NCI-H2227 (cell line): ENCODE measurements around the gene ADCY2.

Experiments
- DNase-seq: peaks from one replicate; lab custom pipeline; 2025; ENCODE audit not compliant: unreplicated experiment; lab: John Stamatoyannopoulos, UW

Gene ADCY2

DNA sequence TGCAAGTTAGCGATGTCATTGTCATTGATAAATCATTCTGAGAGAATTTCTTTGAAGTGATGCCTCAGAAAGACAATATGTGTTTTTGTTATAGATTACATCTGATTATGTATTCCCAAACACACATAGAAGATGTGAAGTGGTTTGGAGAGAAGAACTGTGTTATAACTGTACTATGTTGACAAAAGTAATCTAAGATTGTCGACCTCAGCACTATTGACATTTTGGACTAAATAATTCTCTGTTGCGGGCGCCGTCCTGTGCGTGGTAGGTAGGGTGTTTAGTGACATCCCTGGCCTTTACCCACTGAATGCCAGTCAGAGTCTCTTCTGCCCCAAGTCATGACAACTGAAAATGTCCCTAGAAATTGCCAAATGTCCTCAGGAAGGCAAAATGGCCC lies 377.2 kb downstream of the ADCY2 start:
- DNase-seq = no peak

DNA sequence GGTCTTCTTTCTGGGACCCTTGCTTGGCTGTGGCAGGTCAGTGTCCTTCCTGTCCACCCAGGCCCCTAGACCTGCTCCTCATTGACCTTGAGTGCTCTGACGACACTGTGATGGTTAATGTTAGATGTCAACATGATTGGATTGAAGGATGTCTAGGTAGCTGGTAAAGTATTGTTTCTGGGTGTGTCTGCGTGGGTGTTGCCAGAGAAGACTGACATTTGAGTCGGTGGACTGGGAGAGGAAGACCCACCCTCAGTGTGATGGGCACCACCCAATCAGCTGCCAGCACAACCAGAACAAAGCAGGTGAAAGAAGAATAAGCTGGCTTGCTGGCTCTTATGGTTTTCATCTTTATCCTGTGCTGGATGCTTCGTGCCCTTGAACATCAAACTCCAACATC lies 380.5 kb downstream of the ADCY2 start:
- DNase-seq = no peak

DNA sequence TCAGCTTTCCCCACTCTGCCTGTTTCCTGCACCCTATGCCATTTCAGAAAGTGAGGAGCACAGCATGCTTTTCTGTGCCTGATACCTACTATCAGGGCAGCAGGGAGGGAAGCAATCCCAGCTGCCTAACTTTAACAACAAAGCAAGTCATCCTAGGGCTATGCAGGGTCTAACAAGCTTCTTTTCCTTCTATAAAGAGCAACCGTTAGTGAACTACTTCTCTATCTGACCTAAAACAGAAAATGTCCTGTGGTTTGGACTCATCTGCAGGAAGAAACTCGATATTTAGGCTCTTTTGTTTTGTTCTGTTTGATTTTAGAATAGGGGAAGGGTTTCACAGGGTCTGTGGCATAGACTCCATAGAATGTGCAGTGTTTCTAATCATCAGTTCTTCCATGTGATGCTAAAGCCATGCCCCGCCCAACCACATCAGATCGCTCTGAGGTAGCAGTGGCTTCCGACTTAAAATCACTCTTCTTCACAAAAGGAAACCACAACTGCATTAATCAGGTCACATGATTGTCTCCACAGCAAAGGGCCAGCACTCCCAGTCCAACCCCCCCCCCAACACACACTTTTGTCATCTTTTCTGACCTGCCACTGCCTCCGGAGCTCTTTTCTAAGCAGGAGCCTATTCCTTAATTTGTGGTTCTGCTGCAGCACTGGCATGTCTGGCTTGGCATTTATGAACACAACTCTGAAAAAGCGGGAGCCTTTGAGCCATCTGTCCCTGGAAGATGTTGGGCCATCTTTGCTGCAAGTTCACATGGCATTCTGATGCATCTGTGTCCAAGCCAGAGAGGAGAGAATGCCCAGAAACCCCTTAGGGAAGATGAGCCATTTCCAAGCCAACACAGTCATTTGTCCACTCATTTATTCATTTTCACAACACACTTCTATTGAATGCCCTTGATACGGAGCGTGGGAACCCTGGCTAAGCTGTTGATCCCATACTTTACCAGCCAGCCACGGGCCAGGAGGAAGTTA lies 383.4 kb downstream of the ADCY2 start:
- no peak for DNase-seq

DNA sequence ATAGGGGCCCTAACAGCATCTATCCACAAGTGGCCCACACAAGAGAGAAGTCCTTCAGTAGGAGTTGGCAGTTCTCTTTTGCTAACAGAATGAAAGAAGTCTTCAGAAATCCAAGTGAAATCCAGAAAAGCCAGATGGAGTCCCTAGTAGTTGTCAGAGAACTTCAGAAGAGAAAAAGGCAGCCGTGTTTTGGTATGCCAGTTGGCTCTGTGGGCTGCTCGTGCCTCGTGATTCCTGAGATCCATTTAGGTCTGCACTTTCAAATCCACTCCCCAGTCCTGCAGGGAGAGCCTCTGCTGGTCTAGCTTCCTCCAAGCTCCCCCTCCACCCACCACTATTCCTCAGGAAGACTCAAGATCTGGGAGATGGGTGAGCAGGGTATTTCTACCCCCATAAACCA lies 386.0 kb downstream of the ADCY2 start:
- no peak for DNase-seq

DNA sequence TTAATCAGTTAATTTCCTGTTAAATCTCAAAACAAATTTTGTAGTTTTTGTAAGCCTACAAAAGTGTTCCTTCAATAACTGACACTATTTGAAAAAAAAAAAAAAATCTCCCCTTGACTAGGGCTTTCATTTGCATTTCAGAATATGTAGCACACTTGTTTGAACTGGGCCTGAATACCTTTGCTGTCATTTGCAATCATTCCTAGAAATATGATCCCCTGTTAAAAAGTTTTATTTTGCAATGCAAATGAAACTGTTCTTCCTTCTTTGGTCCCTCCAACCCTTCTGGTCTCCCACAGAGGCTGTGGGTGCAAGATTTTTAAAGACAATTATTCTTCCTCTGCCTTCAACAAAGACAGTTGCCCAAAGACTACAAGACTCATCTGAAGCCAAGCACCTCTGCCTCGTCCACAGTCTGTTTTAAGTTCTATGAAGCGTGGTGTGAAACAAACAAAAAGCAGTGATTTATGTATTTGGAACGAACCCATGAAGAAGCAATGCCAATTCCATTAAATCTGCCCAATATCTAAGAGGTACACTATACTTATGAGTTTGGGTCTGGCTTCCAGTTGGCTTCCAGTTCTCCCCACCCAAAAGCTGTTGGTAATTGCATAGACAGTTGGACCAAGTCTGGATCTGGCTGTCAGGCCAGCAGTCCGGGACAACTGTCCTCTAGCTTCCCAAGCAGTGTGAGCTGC lies 388.9 kb downstream of the ADCY2 start:
- no peak for DNase-seq

DNA sequence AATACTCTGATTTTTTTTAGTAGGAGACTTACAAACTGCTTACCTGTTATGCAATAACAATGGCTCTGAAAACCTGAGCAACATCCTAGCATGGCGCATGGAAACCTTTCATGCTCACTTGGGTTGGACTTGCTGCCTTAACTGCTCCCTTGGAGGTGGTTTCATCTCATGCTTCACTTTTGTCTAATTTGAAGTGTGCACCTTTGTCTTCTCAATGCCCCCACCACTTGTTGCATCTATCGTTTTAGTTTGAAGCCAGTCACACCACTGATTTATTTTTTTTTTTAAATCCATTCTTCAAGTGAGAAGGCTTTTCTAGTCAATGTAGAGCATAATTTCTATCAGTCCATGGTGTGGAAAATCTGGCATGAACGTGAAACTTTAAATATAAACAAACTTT lies 391.8 kb downstream of the ADCY2 start:
- DNase-seq = no peak

DNA sequence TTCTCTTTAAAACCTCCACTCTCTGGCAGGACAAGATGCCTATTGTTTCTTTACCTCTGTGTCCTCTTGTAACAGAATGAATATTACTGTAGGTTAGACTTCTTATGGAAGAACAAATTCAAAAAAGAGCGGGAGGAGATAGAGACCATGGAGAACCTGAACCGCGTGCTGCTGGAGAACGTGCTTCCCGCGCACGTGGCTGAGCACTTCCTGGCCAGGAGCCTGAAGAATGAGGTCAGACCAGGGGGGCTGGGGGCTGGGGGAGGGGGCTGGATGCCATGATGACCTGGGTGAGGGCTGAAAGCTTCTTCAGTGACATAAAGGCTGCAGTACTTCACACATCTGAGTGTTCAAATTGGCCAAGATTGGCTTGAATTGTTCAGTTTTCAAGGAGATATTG lies 393.6 kb downstream of the ADCY2 start:
- no peak for DNase-seq

DNA sequence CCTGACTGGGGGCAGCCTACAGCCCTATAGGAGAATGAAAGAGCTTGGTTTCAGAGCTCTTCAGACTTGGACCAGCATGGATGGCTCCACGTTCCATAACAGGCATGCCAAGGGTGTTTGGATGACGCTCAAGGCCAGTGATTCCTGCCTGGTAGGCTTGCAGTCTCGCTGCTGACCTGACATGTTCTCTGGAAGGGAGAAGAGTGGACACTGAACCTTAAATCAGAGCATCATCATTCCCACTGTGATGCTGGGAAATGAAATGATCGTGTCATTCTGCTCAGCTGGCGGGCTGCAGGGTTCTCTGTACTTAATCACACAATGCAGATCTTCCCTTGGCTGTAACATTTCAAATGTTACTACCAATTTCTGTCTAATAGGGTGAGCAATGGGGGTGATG lies 398.0 kb downstream of the ADCY2 start:
- DNase-seq = no peak

DNA sequence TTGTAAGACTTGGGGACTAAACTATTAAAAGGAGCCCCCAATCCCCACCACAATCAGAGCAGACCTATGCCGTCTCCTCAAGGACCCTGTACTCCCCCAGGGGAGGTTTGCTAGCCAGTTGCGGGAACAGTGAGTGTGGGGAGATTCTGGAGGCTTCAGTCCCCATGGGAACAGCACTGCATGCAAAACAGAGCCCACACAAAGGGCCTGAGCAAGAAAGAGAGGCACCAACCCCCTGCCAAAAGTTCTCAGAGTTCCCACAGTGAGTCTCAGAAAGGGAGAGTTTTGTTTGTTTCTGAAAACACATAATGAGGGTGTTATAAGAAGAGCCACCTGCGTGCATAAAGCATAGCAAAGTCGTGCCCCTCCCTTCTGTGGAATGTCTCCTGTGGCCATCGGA lies 398.4 kb downstream of the ADCY2 start:
- DNase-seq = no peak

DNA sequence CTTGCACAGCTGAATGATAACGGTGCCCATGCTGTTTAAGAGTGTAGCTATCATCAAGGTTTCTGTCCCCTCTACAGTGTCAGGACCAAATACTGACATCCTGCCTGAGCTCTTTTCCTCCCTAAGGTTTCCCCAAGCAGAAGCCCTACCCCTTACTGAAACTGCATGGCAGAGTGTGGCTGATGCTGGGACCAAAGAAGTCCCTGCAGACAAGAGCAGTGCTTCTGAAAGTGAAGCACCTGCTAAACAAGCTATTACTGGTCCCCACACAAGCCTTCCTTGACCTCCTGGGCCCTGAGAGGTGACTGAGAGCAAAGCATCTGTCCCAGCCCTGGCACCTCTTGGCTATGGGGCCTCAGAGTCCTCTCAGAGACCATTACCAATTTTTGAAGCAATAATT lies 398.9 kb downstream of the ADCY2 start:
- DNase-seq = no peak

DNA sequence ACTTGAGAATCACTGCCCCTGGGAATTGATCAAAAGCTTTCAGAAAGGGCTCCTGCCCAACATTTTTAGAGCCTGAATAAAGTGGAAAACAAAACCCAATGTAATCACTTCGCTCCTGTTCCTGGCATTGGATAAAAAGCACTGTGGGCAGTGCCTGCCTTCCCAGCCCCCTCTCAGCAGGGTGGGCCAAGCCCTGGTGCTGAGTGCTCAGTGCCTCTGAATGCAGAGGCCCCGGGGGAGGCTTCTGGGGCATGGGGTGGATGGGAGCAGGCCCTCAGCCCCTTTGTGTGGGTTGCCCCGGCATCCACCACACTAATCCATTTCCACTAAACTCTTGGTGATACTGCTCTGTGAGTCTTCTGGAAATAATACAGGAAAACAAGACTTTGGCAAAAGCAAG lies 399.4 kb downstream of the ADCY2 start:
- no peak for DNase-seq

DNA sequence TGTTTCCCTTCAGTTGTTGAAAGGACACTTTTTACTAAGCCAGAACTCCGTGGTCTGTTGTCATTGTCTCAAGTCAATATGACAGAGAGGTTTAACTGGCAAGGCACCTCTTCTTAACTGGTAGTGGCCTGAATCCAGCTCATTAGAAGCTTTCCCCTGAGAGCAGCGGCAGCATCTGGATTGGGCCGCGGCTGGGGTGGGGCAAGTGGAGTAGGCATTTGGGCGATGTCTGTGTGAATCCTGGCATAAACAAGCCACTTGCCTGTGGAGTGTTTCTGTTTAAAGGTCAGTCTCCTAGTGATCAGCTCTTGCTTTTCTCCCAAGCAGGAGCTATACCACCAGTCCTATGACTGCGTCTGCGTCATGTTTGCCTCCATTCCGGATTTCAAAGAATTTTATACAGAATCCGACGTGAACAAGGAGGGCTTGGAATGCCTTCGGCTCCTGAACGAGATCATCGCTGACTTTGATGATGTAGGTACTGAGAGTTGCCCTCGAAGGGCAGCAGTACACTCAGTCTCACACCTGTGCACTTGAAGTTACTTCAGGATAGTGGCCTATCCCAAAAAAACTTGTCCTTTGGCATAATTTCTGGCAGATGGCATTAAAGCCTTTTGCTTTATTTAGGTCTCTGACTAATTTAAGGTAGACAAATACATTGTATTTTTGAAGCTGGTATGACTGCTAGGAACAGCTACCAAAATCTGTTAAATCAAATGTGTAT lies 406.1 kb downstream of the ADCY2 start:
- DNase-seq = no peak

DNA sequence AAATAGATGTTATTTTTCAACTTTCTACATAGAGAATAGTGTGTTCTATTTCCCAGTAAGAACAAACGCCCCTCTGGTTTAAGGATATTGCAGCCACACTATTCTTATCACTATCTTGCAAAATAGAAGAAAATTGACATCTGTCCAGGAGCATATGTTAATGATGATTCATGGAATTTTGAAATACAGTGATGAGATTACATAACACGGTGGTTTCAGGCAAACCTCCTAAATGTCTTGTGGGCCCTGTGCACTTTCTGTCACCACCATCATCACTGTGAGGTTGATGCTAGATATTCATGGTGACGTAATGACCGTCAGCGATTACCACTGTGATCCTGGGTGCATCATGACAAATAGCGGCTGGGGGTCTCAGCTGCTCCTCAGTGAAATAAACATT lies 406.9 kb downstream of the ADCY2 start:
- DNase-seq = no peak

DNA sequence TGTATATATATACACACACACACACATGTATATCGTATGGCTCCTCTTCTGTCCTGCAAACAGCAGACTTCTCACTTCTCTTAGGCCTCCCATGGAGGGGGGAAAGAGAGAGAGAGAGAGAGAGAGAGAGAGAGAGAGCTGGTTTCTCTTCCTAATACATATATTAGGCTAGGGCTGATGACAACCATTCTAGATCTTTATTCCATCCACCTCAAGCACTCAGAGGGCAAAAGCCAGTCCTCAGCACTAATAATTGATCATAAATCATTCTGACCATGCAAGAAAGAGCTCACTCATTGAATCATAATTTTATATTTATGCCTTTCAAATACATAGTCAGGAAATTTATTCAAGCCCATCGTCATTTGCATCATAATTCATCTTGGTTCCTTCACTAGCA lies 408.0 kb downstream of the ADCY2 start:
- no peak for DNase-seq

DNA sequence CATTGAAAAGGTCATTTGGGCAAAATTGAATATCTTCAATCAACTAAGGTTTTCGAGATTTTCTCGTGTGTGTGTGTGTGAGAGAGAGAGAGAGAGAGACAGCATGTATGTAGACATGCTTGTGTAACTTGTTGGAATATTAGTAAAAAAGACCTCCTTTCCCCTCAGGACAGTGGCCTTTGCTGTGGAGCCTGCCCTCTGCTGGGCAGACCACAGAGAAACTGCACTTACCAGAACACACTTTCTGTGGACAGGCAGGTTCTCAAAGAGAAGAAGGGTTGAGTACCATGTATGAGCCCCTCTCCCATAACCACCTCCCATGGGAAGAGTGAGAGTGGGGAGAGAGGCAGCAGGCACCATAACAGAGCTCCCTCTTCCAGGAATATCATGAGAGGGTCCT lies 409.4 kb downstream of the ADCY2 start:
- no peak for DNase-seq

DNA sequence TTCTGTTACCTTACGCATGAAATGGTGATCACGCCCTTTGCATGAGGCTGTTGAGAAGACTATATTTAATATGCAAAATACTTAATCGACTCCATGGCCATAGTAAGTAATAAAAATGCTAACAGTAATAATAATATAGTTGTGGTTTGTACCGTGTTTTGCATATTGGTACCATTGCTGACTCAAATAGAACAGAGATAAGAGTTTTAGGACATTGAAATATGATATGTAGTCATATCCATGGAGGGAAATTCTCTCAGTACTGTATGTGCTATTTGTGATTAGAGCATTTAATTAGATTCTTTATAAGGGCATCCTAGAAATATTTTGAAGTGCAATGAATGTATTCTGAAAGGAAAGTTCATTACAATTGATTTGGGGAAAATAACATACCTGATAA lies 413.1 kb downstream of the ADCY2 start:
- no peak for DNase-seq

DNA sequence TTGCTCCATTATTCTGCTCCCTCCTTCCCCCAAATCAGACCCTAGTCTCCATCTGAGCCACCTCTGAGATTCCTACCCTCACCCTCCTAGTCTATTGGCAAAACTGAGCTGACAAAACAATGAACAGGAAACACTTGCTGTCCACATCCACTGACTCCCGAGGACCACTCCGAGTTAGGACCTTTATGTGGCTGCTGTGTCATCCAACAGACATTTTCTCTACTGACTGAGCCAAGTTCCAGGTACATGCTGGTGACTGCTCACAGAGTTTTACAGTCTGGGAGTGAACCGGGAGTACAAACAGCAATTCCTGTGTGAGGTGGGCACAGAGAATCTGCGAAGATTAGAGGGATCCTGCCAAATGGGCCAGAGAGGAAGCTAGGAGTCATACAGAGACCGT lies 415.8 kb downstream of the ADCY2 start:
- DNase-seq = no peak

DNA sequence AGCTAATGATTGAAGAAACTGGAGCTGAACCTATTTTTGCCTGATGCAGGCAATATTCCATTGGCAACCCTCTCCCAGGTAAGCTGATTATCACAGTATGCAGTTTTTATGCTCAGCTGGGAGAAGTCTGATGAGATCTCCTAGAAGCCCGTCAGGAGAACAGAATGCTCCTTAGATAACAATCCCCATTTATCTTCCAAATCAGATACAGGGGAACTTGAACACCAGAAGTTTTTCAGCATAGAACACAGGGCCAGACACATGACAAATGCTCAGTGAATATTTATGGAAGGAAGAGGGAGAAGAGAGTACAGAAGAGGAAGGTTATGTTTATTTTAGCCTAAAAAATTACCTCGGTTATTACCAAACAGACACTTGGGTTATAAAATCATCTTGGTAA lies 417.1 kb downstream of the ADCY2 start:
- no peak for DNase-seq

DNA sequence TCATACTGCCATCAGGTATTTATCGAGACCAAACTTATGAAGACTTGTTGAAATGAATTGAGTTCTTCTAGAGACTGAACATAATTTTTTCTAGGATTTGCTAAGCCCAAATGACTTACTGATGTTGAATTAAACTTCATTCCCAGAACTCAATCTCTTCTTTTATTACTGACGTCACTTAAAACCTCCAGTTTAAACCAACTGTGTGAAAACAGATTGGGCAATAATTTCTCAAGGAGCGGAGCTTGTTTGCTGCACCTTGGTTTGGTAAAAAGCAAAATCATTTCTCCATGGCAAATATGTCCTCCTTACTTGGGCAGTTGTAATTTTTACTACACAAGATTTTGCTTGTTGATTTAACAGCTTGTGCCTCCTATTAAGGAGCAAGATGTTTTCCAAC lies 417.6 kb downstream of the ADCY2 start:
- no peak for DNase-seq

DNA sequence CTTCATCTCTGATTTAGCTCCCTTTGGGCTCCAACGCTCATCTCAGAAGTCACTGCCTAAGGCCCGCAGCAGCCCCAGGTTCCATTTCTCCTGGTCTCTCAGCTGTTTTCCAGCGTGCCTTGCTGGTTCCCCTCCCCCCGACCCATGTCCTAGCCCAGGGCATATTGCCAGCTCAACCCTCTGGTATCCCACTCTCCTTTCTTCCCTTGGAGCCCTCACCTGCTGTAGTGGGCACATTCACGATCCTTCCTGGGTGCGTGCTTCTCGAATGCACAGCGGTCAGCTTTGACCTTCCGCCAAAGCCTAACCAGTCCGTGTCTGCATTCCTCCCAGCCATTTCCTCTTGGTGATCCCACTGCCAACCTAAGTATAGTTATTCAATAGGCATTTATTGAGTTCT lies 418.9 kb downstream of the ADCY2 start:
- DNase-seq = no peak

DNA sequence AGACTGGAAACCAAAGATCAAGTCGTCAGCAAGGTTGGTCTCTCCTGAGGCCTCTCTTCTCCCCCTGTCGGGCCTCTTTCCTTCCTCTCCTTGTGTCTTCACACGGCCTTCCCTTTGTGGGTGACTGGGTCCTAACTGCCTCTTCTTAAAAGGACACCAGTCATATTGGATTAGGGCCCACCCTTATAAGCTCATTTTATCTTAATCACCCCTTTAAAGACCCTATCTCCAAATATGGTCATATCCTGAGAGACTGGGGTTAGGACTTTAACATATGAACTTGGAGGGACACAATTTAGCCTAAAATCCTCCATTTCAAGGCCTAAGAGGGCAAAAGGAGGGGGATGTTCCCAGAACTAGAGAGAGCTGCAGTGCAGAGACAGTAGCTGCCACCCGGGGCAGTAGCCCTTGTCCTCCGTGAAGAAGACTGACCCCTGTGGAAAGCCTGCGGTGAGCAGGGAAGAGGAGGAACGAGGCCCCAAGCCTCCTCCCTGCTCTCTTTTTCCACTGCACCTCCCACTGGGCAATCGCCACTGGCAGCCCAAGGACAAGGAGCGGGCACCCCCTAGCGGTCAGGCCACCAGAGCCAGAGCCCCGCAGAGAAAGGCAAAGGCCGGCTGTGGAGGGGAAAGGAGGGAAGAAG lies 420.1 kb downstream of the ADCY2 start:
- peak; percentile 75 for DNase-seq
